Chondrocyte (in vitro differentiated cells): ENCODE results near the gene UNKL. TPM values are rescaled to one million over a fixed set of nuclear protein-coding genes. Genes with fewer than 3 reads are reported as not detected.

Source experiments
- DNase-seq: peaks from one replicate; pipeline ENCODE4 v3.0.0; 2021; ENCODE audit warnings: mixed read lengths, low spot score
- H3K27ac Mint-ChIP-seq: one replicate; pipeline ENCODE4 v1.8.0; 2021; ENCODE audit warnings: mild to moderate bottlenecking, moderate library complexity, mixed read lengths; ENCODE audit not compliant: unreplicated experiment
- H3K27me3 Mint-ChIP-seq: 2 replicates; pipeline ENCODE4 v1.8.0; 2021; ENCODE audit warnings: low read depth, mixed read lengths
- H3K36me3 Mint-ChIP-seq: 2 replicates; pipeline ENCODE4 v1.8.0; 2021; ENCODE audit warnings: low read depth, mixed read lengths
- H3K4me1 Mint-ChIP-seq: 2 replicates; pipeline ENCODE4 v1.8.0; 2021; ENCODE audit warnings: low read depth, mild to moderate bottlenecking, mixed read lengths
- H3K4me3 Mint-ChIP-seq: one replicate; pipeline ENCODE4 v1.8.0; 2021; ENCODE audit warnings: mild to moderate bottlenecking, moderate library complexity, mixed read lengths; ENCODE audit not compliant: unreplicated experiment
- H3K9me3 Mint-ChIP-seq: 2 replicates; pipeline ENCODE4 v1.8.0; 2021; ENCODE audit warnings: low read depth, mixed read lengths
- CTCF ChIP-seq: fragments of 200-600 bp; sonication (generic); IDR thresholded peaks from 2 replicates; pipeline ENCODE4 v1.5.0; 2021; ENCODE audit warnings: antibody characterized with exemption, mild to moderate bottlenecking, moderate library complexity
- total RNA-seq: library from RNA; stranded (reverse); gene quantifications from 3 replicates; pipeline ENCODE4 v1.2.1, GENCODE V29; 2021

UNKL gene
- total RNA-seq, 1 donor from 2014 or later = 12.6 TPM

- Mint-ChIP-seq H3K4me1 (peaks cover 14% of the 10 kb centered on the region), H3K36me3 (no peaks in the 10 kb centered on the region), H3K27me3 (peaks cover 5% of the 10 kb centered on the region), H3K9me3 (no peaks in the 10 kb centered on the region), H3K27ac (no peak overlapping the region), H3K4me3 (peak overlapping the region; percentile 52)
- TF ChIP-seq CTCF = no peak
- DNase-seq = no peak
These were observed 70.9 kb downstream of the UNKL start for GRCh38 chr16:1343428-1344242.

GRCh38 chr16:1342526-1343427, 71.7 kb downstream of the UNKL start:
- H3K36me3 Mint-ChIP-seq = no peaks in the 10 kb centered on the region
- no peak overlapping the region for H3K27ac Mint-ChIP-seq
- peaks cover 5% of the 10 kb centered on the region for H3K27me3 Mint-ChIP-seq
- peaks cover 14% of the 10 kb centered on the region for H3K4me1 Mint-ChIP-seq
- no peak for DNase-seq
- H3K9me3 Mint-ChIP-seq = no peaks in the 10 kb centered on the region
- no peak for TF ChIP-seq CTCF
- H3K4me3 Mint-ChIP-seq = peak overlapping the region; percentile 52

- DNase-seq = no peak
- Mint-ChIP-seq H3K4me1 (peaks cover 14% of the 10 kb centered on the region), H3K4me3 (no peak overlapping the region), H3K9me3 (no peaks in the 10 kb centered on the region), H3K36me3 (no peaks in the 10 kb centered on the region), H3K27me3 (peaks cover 5% of the 10 kb centered on the region), H3K27ac (no peak overlapping the region)
- no peak for TF ChIP-seq CTCF
These were observed 72.7 kb downstream of the UNKL start for GRCh38 chr16:1341495-1342420.

GRCh38 chr16:1340730-1341494, 73.6 kb downstream of the UNKL start:
- TF ChIP-seq CTCF = no peak
- no peaks in the 10 kb centered on the region for H3K9me3 Mint-ChIP-seq
- peaks cover 8% of the 10 kb centered on the region for H3K27me3 Mint-ChIP-seq
- no peak overlapping the region for H3K4me3 Mint-ChIP-seq
- no peaks in the 10 kb centered on the region for H3K36me3 Mint-ChIP-seq
- no peak overlapping the region for H3K27ac Mint-ChIP-seq
- peaks cover 14% of the 10 kb centered on the region for H3K4me1 Mint-ChIP-seq
- DNase-seq = no peak
